B cell (primary cell): ENCODE measurements around the gene DNAI2. TPM values are rescaled to one million over a fixed set of nuclear protein-coding genes. Genes with fewer than 3 reads are reported as not detected.

Experiments used
- ATAC-seq: fragments of 200-7000 bp; cut with Tn5 transposase; one replicate; pipeline ENCODE4 v1.10.0; 2021; ENCODE audit warnings: low read depth, mild to moderate bottlenecking, moderate number of reproducible peaks, moderate library complexity
- CTCF ChIA-PET: fragments of 350-600 bp; sonication (Branson Sonifier 250); formaldehyde crosslinking; loops from one replicate; lab custom pipeline; 2021; ENCODE audit warnings: antibody characterized with exemption, inconsistent platforms; lab: Charles Lee
- POLR2A ChIA-PET: fragments of 350-600 bp; sonication (Branson Sonifier 250); formaldehyde crosslinking; loops from one replicate; lab custom pipeline; 2021; ENCODE audit warnings: antibody characterized with exemption; lab: Charles Lee
- DNase-seq: peaks from one replicate; pipeline ENCODE4 v3.0.0; 2013
- H2AFZ ChIP-seq: 2 replicates; pipeline ENCODE4 v1.6.1; 2012; ENCODE audit warnings: mild to moderate bottlenecking, low read depth, low read length; ENCODE audit not compliant: insufficient read depth, poor library complexity, severe bottlenecking
- H3K27ac ChIP-seq, 2 donors: 1 replicate in 1 of 2; 2 replicates in 1 of 2; pipeline ENCODE4 v1.5.1; 2012 to 2013; ENCODE audit warnings: low read length in 2 of 2, mild to moderate bottlenecking in 2 of 2, moderate library complexity in 1 of 2
- H3K27me3 ChIP-seq, 4 experiments: fragments of 200-600 bp in 1 of 4; sonication (generic) in 1 of 4; replicated peaks in 1 of 4; 1 replicate in 2 of 4; 2 replicates in 2 of 4; pipeline versions ENCODE4 v1.6.1 to v1.7.0; 2013 to 2016; ENCODE audit warnings: low read length in 3 of 4, mild to moderate bottlenecking in 2 of 4, mixed read lengths in 1 of 4, moderate library complexity in 1 of 4; ENCODE audit not compliant: insufficient read depth in 4 of 4, control insufficient read depth in 3 of 4; ENCODE audit errors: control extremely low read depth in 1 of 4
- H3K36me3 ChIP-seq, 2 experiments: replicated peaks in 1 of 2; 1 replicate in 1 of 2; 2 replicates in 1 of 2; pipeline versions ENCODE4 v1.6.1 to v1.7.1; 2013; ENCODE audit warnings: low read length in 1 of 2; ENCODE audit not compliant: insufficient read depth in 2 of 2, control insufficient read depth in 1 of 2; ENCODE audit errors: control extremely low read depth in 1 of 2, extremely low read depth in 1 of 2
- H3K4me1 ChIP-seq, 2 donors: fragments of 200-600 bp in 1 of 2; sonication (generic) in 1 of 2; 1 replicate in 1 of 2; 2 replicates in 1 of 2; pipeline versions ENCODE4 v1.5.1 to v1.6.1; 2013 to 2017; ENCODE audit warnings: low read length in 2 of 2; ENCODE audit not compliant: control insufficient read depth in 2 of 2, insufficient read depth in 2 of 2
- H3K4me2 ChIP-seq: replicated peaks from 2 replicates; pipeline ENCODE3; 2012; ENCODE audit warnings: mild to moderate bottlenecking, low read depth, low read length; ENCODE audit not compliant: poor library complexity, severe bottlenecking
- H3K4me3 ChIP-seq, 5 experiments: fragments of 200-600 bp in 1 of 5; sonication (generic) in 1 of 5; 1 replicate in 3 of 5; 2 replicates in 2 of 5; pipeline versions ENCODE4 v1.5.1 to v1.7.0; 2011 to 2016; ENCODE audit warnings: low read length in 4 of 5, mild to moderate bottlenecking in 4 of 5, low read depth in 2 of 5, control low read depth in 1 of 5, moderate library complexity in 1 of 5; ENCODE audit not compliant: insufficient read depth in 1 of 5; ENCODE audit errors: control extremely low read depth in 1 of 5, extremely low read depth in 1 of 5
- H3K79me2 ChIP-seq: fragments of 200-600 bp; sonication (generic); one replicate; pipeline ENCODE4 v1.6.0; 2016; ENCODE audit warnings: low read length; ENCODE audit not compliant: control insufficient read depth, insufficient read depth
- H3K9ac ChIP-seq: fragments of 200-600 bp; sonication (generic); 2 replicates; pipeline ENCODE4 v1.6.1; 2017; ENCODE audit warnings: mild to moderate bottlenecking, low read length, moderate library complexity
- H3K9me3 ChIP-seq, 3 donors: one replicate each; pipeline versions ENCODE4 v1.6.1 to v1.7.1; 2013; ENCODE audit warnings: low read length in 2 of 3; ENCODE audit not compliant: control insufficient read depth in 2 of 3, insufficient read depth in 1 of 3; ENCODE audit errors: control extremely low read depth in 1 of 3
- H4K20me1 ChIP-seq: 2 replicates; pipeline ENCODE4 v1.6.0; 2012; ENCODE audit warnings: mild to moderate bottlenecking, low read length; ENCODE audit not compliant: insufficient read depth, control insufficient read depth, poor library complexity, severe bottlenecking
- H3K27ac Mint-ChIP-seq: one replicate; pipeline ENCODE4 v1.8.0; 2021; ENCODE audit warnings: mixed read lengths
- H3K27me3 Mint-ChIP-seq: one replicate; pipeline ENCODE4 v1.8.0; 2021; ENCODE audit warnings: mixed read lengths
- H3K4me1 Mint-ChIP-seq: one replicate; pipeline ENCODE4 v1.8.0; 2021; ENCODE audit warnings: mixed read lengths
- H3K4me3 Mint-ChIP-seq: one replicate; pipeline ENCODE4 v1.8.0; 2021; ENCODE audit warnings: mixed read lengths
- H3K9me3 Mint-ChIP-seq: one replicate; pipeline ENCODE4 v1.8.0; 2022; ENCODE audit warnings: mixed read lengths; ENCODE audit not compliant: insufficient read depth
- EZH2 ChIP-seq: IDR thresholded peaks from 2 replicates; pipeline ENCODE4 v1.6.1; 2012; ENCODE audit warnings: borderline replicate concordance, low read depth, mild to moderate bottlenecking, moderate library complexity, low read length; ENCODE audit not compliant: insufficient read depth, poor library complexity, severe bottlenecking
- WGBS: methylation state at CpG from one replicate; pipeline ENCODE4 v1.1.5; 2013; ENCODE audit warnings: missing lambda C conversion rate; ENCODE audit not compliant: insufficient coverage; 5-methylcytosine and 5-hydroxymethylcytosine counted together
- intact Hi-C: fragments of 100-400 bp; cut with micrococcal nuclease; formaldehyde crosslinking; loops from one replicate; pipeline ENCODE4 v1.10.0; 2022
- polyA plus RNA-seq: library from polyadenylated mRNA; depleted of rRNA; stranded (reverse); fragments of >200 nt; gene quantifications from 2 replicates; pipeline ENCODE4 v1.2.3, GENCODE V29; 2012
- total RNA-seq, 2 donors: library from RNA; stranded (reverse); fragments of 120-200 nt in 1 of 2; gene quantifications; 1 replicate in 1 of 2; 2 replicates in 1 of 2; pipeline versions ENCODE4 v1.2.3 to v1.2.4, GENCODE V29; 2013 to 2022
- TF ChIP-seq, protein P1 (sequence below): fragments of 200-600 bp; IDR thresholded peaks from one replicate; pipeline ENCODE4 v1.8.0; 2022; ENCODE audit warnings: antibody characterized with exemption, mild to moderate bottlenecking

The DNAI2 gene
- total and polyA plus RNA-seq, 2 donors (not counting 1 experiment from before 2014, with no cell fraction given), result not detected

DNA sequence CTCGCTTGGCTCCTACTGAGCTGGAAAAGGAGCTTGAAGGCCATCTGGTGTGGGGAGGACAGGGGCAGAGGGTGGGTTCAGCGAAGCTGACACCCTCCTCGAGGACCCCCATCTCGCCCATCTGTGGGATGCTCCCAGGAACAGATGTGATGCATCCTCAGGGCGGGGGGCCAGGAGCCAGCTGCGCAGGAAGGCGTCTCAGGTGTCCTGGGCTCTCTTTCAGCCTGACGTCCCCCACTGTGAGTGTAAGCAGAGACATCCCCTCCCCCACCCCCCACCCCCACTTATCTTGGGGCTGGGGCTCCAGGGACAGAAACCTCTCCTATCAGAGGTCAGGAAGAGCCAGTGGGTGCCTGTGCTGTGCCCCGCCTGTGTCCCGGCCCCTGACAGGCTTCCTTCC, 68.2 kb downstream of the DNAI2 start:
- Mint-ChIP-seq H3K27ac (no peak overlapping the region), H3K9me3 (no peaks in the 10 kb centered on the region), H3K4me1 (no peaks in the 10 kb centered on the region), H3K27me3 (peaks cover 11% of the 10 kb centered on the region), H3K4me3 (no peak overlapping the region)
- no peak overlapping the region for H2AFZ ChIP-seq
- H3K4me1 ChIP-seq, result no peaks in the 10 kb centered on the region
- H3K9me3 ChIP-seq, result no peaks in the 10 kb centered on the region
- 89% methylated on average over 9 of the region's 10 CpGs for WGBS
- no peak for ATAC-seq
- no peaks in the 10 kb centered on the region for H3K27me3 ChIP-seq
- H3K4me3 ChIP-seq, result no peak overlapping the region
- no peak for TF ChIP-seq EZH2
- TF ChIP-seq, protein P1, sequence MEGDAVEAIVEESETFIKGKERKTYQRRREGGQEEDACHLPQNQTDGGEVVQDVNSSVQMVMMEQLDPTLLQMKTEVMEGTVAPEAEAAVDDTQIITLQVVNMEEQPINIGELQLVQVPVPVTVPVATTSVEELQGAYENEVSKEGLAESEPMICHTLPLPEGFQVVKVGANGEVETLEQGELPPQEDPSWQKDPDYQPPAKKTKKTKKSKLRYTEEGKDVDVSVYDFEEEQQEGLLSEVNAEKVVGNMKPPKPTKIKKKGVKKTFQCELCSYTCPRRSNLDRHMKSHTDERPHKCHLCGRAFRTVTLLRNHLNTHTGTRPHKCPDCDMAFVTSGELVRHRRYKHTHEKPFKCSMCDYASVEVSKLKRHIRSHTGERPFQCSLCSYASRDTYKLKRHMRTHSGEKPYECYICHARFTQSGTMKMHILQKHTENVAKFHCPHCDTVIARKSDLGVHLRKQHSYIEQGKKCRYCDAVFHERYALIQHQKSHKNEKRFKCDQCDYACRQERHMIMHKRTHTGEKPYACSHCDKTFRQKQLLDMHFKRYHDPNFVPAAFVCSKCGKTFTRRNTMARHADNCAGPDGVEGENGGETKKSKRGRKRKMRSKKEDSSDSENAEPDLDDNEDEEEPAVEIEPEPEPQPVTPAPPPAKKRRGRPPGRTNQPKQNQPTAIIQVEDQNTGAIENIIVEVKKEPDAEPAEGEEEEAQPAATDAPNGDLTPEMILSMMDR, result no peak
- POLR2A ChIA-PET, result no interaction called here
- intact Hi-C loops, result no loop called here
- H3K4me2 ChIP-seq, result no peak overlapping the region
- H3K36me3 ChIP-seq, result no peaks in the 10 kb centered on the region
- CTCF ChIA-PET, result no interaction called here
- no peak overlapping the region for H3K9ac ChIP-seq
- H3K79me2 ChIP-seq, result no peaks in the 10 kb centered on the region
- DNase-seq, result no peak
- no peak overlapping the region for H3K27ac ChIP-seq
- H4K20me1 ChIP-seq, result no peaks in the 10 kb centered on the region

DNA sequence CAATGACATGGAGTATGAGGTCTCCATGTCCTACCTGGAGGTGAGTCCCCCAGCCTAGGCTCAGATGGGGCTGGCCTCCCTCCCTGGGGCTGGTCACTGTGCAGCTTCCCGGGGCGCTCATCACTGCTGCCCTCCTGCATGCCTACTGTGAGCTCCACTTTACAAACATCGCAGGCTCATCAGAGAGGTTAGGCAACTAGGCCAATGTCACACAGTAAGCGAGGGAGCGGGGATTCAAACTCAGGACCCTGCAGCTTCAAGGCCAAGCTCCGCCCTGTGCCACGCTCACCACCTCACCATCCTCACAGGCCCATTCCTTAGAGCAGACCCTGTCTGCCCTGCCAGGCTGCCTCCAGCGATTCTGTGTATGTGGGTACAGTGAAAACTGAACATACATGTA, 69.1 kb downstream of the DNAI2 start:
- H3K36me3 ChIP-seq, result no peaks in the 10 kb centered on the region
- H3K27ac ChIP-seq, result no peak overlapping the region
- Mint-ChIP-seq H3K27ac (no peak overlapping the region), H3K27me3 (peaks cover 10% of the 10 kb centered on the region), H3K9me3 (no peaks in the 10 kb centered on the region), H3K4me3 (no peak overlapping the region), H3K4me1 (no peaks in the 10 kb centered on the region)
- no peaks in the 10 kb centered on the region for H3K9me3 ChIP-seq
- H3K4me2 ChIP-seq, result no peak overlapping the region
- whole genome bisulfite sequencing, result 100% methylated on average over 4 of the region's 8 CpGs
- no peaks in the 10 kb centered on the region for H4K20me1 ChIP-seq
- ATAC-seq (no peak), DNase-seq (no peak)
- TF ChIP-seq, protein P1, result no peak
- TF ChIP-seq EZH2, result no peak
- H3K9ac ChIP-seq, result no peak overlapping the region
- ChIA-PET CTCF (no interaction called here), POLR2A (no interaction called here)
- no peaks in the 10 kb centered on the region for H3K27me3 ChIP-seq
- no peaks in the 10 kb centered on the region for H3K79me2 ChIP-seq
- no peak overlapping the region for H2AFZ ChIP-seq
- no peak overlapping the region for H3K4me3 ChIP-seq
- H3K4me1 ChIP-seq, result no peaks in the 10 kb centered on the region
- intact Hi-C loops, result no loop called here
